T follicular helper cell (primary cell): ENCODE data around the gene PRR35.
"Not testable (repeated sequence)": the region's sequence is repeated elsewhere in the genome, so short reads cannot be mapped to it uniquely, and the experiment has no call there.

Experiments used
- DNase-seq: peaks from one replicate; pipeline ENCODE4 v3.0.0-alpha.2; 2020; ENCODE audit warnings: low read depth

PRR35 gene

DNA sequence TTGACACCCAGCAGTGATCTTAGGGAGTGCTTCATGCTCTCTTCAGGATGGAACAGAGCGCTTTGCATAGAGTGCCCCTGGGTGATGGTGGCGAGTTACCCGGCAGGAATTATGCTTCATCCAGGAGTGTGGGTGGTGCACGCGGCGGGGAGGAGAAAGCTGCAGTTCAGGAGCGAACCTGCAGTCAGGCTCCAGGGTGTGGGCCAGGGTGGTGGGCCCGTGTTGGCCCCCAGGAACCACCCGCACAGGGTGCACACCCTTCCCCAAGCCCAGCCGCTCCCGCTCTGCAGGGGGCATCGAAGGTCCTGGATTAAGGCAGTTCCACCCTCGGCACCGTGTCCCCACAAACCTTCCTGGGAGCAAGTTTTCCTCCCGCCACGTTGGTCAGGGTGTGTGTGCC is 33.6 kb downstream of the PRR35 start:
- no peak for DNase-seq

DNA sequence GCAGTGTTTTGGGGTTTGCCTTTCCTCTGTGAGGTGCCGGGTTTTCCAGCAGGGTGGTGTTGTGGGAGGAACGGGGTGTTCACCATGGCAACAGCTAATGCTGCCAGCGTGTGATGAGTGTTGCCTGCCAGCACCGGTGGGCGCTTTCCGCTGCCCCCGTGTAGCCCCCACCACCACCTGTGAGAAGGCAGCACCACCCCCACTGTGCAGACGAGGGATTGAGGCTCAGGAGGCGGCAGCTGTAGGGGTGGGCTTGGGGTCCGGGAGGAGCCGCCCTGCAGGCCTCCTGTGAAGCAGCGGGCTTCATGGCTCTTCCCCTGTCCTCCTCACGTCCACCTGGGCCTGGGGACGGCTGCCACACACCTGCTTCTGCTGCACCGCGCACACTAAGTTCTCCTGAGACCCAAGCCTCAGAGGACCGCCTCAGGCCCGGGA is 34.9 kb downstream of the PRR35 start:
- DNase-seq = no peak

DNA sequence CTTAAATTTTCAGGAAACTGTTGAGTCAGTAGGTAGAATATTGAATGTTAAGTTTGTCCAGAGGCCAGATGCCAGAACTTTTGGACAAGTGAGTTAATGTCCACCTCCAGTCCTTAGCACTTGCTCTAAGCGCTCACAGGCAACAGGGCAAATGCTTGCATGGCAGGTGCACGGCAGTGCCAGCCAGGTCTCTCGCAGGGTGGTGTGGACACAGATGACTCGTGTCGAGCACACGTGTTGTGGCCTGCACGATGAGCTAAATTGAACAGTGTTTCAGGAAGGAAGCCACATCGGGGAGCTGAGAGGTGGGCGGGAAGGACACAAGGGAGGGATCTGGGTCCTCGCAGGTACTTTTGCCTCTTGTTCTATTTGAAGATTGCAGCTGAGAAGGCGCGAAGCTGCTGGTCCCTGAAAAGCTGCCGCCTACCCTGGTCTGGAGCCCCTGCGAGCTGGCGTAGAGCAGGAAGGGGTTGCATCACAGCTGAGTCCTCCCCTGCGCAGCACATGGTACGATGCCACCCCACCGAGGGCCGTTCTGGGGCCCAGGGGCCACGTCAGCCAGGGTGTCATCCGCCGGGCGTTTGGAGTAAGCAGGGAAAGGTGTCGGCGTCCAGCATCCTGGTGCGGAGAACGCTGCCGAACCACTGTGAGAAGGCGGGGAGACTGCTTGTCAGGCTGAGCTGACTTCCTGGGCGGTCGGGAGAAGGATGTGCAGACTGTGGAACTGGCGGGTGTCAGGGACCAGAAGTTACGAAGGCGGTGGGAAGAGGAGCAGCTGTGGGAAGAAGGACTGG is 35.9 kb downstream of the PRR35 start:
- no peak for DNase-seq

- DNase-seq = no peak
Measured at GRCh38 chr16:596736-597060, 36.5 kb downstream of the PRR35 start.

- DNase-seq = not testable (repeated sequence)
Measured at GRCh38 chr16:597655-598054, 37.5 kb downstream of the PRR35 start.

DNA sequence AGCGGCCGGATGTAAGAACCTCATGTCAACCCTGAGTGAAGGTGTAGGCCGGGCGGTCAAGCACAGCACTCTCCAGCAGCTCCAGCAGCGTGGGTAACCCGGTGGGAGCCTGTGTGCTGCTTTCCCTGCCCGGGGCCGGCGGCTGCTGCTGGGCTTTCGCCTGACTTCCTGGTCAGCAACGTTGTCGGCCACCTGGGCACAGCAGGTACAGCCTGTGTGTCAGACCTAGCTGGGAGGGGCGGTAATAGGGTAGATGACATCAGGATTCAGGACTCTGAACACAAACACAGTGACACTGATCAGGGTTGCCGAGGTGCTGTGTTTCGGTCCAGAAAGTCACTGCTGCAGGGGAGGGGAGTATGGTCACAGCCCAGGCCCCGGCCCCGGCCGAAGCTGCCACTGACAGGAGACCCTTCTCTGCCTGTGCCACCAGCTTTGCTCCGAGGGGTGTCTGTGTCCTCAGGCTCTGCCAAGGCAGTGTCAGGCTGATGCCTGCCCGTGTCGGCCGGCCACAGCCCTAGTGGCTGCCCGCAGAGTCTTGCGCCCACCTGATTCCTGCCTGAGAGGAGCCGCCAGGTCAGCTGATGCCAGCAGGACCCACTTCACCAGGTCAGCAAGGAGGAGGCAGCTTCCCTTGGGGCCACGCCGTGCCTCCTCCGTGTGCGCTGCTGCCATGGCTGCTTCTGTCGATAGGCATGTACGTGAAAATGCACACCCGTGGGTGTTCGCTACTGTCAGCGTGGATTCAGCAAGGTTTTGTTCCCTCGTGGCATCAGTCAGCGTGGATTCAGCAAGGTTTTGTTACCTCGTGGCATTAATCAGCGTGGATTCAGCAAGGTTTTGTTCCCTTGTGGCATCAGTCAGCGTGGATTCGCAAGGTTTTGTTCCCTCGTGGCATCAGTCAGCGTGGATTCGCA is 38.9 kb downstream of the PRR35 start:
- no peak for DNase-seq

GRCh38 chr16:600781-601180 is 40.6 kb downstream of the PRR35 start:
- no peak for DNase-seq

- no peak for DNase-seq
Measured at GRCh38 chr16:603933-604332, 43.7 kb downstream of the PRR35 start.

- DNase-seq = no peak
Measured at GRCh38 chr16:606656-607307, 46.6 kb downstream of the PRR35 start.

- DNase-seq = no peak
Measured at GRCh38 chr16:608019-608418, 47.8 kb downstream of the PRR35 start.

GRCh38 chr16:609316-609715 is 49.1 kb downstream of the PRR35 start:
- no peak for DNase-seq

GRCh38 chr16:609984-610383 is 49.8 kb downstream of the PRR35 start:
- DNase-seq = no peak

DNA sequence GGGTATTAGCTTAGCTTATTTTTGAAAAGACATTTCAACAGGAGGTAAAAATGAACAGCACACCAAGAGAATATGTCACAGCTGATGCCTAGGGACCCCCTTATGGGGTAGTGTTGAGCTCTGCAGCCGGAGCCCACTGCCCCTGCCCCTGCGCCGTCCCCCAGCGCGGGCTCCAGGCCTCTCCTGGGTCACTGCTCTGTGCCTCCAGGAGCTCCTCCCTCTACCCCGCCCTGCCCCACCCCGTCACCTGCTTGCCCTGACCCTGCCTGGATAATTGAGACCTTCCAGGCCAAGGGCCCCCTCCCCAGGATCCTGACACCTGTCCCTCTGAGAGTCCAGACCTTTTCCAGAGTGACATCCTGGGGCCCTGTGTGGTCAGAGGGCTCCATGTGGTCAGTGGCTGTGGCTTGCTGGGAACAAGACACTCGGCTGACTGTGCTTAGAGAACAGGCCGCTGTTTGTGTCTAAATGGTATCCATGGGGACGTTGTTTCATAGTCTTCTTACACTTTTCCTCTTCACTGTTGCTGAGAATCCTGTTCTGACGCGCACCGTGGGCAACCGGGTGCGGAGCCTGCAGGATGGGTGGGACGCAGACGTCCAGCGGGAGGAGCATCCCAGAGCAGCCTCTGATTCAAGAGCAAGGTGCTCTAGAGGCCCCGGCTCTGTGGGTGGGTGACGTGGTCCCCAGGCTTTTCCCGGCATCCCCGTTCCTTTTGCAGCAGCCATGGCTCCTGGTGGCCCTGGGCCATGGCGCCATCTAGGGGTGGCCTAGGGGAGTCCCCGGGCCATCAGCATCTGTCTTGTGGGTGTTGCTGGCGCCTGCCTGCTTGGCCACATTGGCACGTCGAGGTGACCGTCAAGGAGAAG is 50.6 kb downstream of the PRR35 start:
- peak; percentile 37 for DNase-seq

DNA sequence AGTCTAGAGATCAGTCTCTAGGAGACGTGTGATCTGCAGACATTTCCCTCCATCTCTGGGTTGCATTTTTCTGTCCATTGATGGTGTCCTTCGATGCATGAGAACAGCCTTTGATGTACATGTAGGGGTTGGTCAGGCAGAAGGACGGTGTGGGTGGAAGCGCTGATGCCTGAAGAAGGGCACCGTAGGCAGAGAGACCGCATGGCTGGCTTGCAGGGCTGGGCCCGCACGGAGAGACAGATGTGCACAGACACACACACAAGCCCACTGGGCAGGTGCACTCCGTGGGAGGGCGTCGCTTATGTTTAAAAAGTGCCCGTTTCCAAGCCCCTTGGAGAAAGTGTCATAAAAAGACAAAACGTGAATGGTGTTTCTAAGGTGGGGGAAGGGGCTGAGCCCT is 54.9 kb downstream of the PRR35 start:
- no peak for DNase-seq
